GM21786 (cell line): ENCODE results near the gene OR8B4.
"Not testable (repeated sequence)": the region's sequence is repeated elsewhere in the genome, so short reads cannot be mapped to it uniquely, and the experiment has no call there.

Source experiments
- ATAC-seq: cut with Tn5 transposase; IDR thresholded peaks from one replicate; pipeline ENCODE4 v1.9.1; 2021; ENCODE audit not compliant: unreplicated experiment

OR8B4 gene

GRCh38 chr11:124409906-124410305, 14.8 kb downstream of the OR8B4 start:
- no peak for ATAC-seq

- ATAC-seq = no peak
Measured at GRCh38 chr11:124405581-124405980, 19.1 kb downstream of the OR8B4 start.

GRCh38 chr11:124403186-124403585, 21.5 kb downstream of the OR8B4 start:
- not testable (repeated sequence) for ATAC-seq

GRCh38 chr11:124402326-124402922, 22.2 kb downstream of the OR8B4 start:
- ATAC-seq = peak; percentile 85

- ATAC-seq = no peak
Measured at GRCh38 chr11:124398924-124399323, 25.7 kb downstream of the OR8B4 start, which contains the start of gene OR8B3. Gene OR8B3, minus strand, starts transcription at chr11:124399024. Its CDS starts 1,673 bp downstream, at chr11:124397351.

- ATAC-seq = not testable (repeated sequence)
Measured at GRCh38 chr11:124396847-124397246, 27.8 kb downstream of the OR8B4 start.

- no peak for ATAC-seq
Measured at GRCh38 chr11:124394408-124394807, 30.3 kb downstream of the OR8B4 start.

- no peak for ATAC-seq
Measured at GRCh38 chr11:124384399-124384798, 40.3 kb downstream of the OR8B4 start, which contains the start of gene OR8B2. Gene OR8B2, minus strand, starts transcription at chr11:124384499. Its CDS starts 1,156 bp downstream, at chr11:124383343.

GRCh38 chr11:124382857-124383256, 41.8 kb downstream of the OR8B4 start:
- ATAC-seq = not testable (repeated sequence)

GRCh38 chr11:124380585-124380984, 44.1 kb downstream of the OR8B4 start:
- ATAC-seq = no peak

GRCh38 chr11:124376280-124376679, 48.4 kb downstream of the OR8B4 start:
- no peak for ATAC-seq
